LHCN-M2 (cell line): ENCODE measurements around the gene NHSL2. TPM values are rescaled to one million over a fixed set of nuclear protein-coding genes. Genes with fewer than 3 reads are reported as not detected.

Experiments used
- DNase-seq: peaks from one replicate; pipeline ENCODE4 v3.0.0-alpha.2; 2012; ENCODE audit warnings: low read depth
- total RNA-seq: library from RNA; depleted of rRNA; stranded (reverse); fragments of >200 nt; gene quantifications from 2 replicates; pipeline ENCODE4 v1.2.3, GENCODE V29; 2014

NHSL2 gene
- total RNA-seq, 1 experiment from 2014 or later = 0.23 TPM

GRCh38 chrX:72018277-72019112, 107.8 kb downstream of the NHSL2 start:
- peak; percentile 76 for DNase-seq

GRCh38 chrX:72019487-72019886, 108.8 kb downstream of the NHSL2 start:
- DNase-seq = no peak

GRCh38 chrX:72020204-72020603, 109.6 kb downstream of the NHSL2 start:
- no peak for DNase-seq

- DNase-seq = no peak
Measured at GRCh38 chrX:72020788-72021187, 110.1 kb downstream of the NHSL2 start.

GRCh38 chrX:72021975-72022374, 111.3 kb downstream of the NHSL2 start:
- DNase-seq = no peak

GRCh38 chrX:72023071-72023470, 112.4 kb downstream of the NHSL2 start:
- no peak for DNase-seq

GRCh38 chrX:72025236-72025770, 114.7 kb downstream of the NHSL2 start:
- DNase-seq = no peak

- no peak for DNase-seq
Measured at GRCh38 chrX:72026341-72027023, 115.8 kb downstream of the NHSL2 start.

GRCh38 chrX:72027024-72027913, 116.6 kb downstream of the NHSL2 start:
- no peak for DNase-seq

- no peak for DNase-seq
Measured at GRCh38 chrX:72027914-72028307, 117.3 kb downstream of the NHSL2 start.

GRCh38 chrX:72028701-72029470, 118.2 kb downstream of the NHSL2 start:
- no peak for DNase-seq

GRCh38 chrX:72029483-72030411, 119.1 kb downstream of the NHSL2 start:
- peak; percentile 78 for DNase-seq

- no peak for DNase-seq
Measured at GRCh38 chrX:72030431-72030830, 119.8 kb downstream of the NHSL2 start.

- DNase-seq = no peak
Measured at GRCh38 chrX:72031118-72031517, 120.5 kb downstream of the NHSL2 start.

GRCh38 chrX:72031634-72032033, 121.0 kb downstream of the NHSL2 start:
- no peak for DNase-seq

GRCh38 chrX:72037601-72038000, 127.0 kb downstream of the NHSL2 start:
- no peak for DNase-seq

GRCh38 chrX:72038016-72038415, 127.4 kb downstream of the NHSL2 start:
- DNase-seq = no peak

GRCh38 chrX:72038868-72039267, 128.2 kb downstream of the NHSL2 start:
- DNase-seq = no peak

GRCh38 chrX:72040506-72040905, 129.9 kb downstream of the NHSL2 start:
- no peak for DNase-seq

GRCh38 chrX:72041176-72041575, 130.5 kb downstream of the NHSL2 start:
- DNase-seq = no peak
